T-helper 2 cell treated with Interferon-gamma antibody and Interleukin-4, amounts not matched to agents 5 μg/mL and 100 μg/mL, for 36 hours (primary cell): Measurements from ENCODE around the gene PON2.
"Not testable (repeated sequence)": the region's sequence is repeated elsewhere in the genome, so short reads cannot be mapped to it uniquely, and the experiment has no call there.

Experiments
- DNase-seq: peaks from one replicate; pipeline ENCODE4 v3.0.0; 2021; ENCODE audit warnings: low spot score
- H3K27ac Mint-ChIP-seq: one replicate; pipeline ENCODE4 v1.8.0; 2021; ENCODE audit warnings: mild to moderate bottlenecking, mixed read lengths
- H3K27me3 Mint-ChIP-seq: one replicate; pipeline ENCODE4 v1.8.0; 2021; ENCODE audit warnings: low read depth, mixed read lengths
- H3K36me3 Mint-ChIP-seq: one replicate; pipeline ENCODE4 v1.8.0; 2021; ENCODE audit warnings: low read depth, mixed read lengths
- H3K4me1 Mint-ChIP-seq: one replicate; pipeline ENCODE4 v1.8.0; 2021; ENCODE audit warnings: low read depth, mixed read lengths
- H3K4me3 Mint-ChIP-seq: one replicate; pipeline ENCODE4 v1.8.0; 2022; ENCODE audit warnings: mild to moderate bottlenecking, moderate library complexity, mixed read lengths
- H3K9me3 Mint-ChIP-seq: one replicate; pipeline ENCODE4 v1.8.0; 2021; ENCODE audit warnings: mixed read lengths

Gene PON2

DNA sequence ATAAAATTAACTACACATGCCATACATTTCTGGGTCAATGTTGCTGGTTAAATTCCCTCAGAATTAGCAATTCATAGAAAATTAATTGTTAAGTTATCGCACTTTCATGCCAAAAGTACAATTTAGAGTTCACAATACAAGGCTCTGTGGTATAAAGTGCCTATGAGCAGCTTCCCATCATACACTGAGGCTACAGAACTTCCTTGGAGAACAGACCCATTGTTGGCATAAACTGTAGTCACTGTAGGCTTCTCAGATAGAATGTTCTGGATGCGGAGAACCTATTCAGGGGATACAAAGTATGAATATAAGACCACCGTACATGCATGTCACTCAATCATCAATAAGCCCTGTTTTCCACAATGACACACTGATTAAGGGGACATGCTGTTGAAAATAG is 29.6 kb downstream of the PON2 start:
- H3K27me3 Mint-ChIP-seq, result peaks cover 2% of the 10 kb centered on the region
- no peaks in the 10 kb centered on the region for H3K36me3 Mint-ChIP-seq
- H3K27ac Mint-ChIP-seq, result no peak overlapping the region
- no peaks in the 10 kb centered on the region for H3K4me1 Mint-ChIP-seq
- H3K4me3 Mint-ChIP-seq, result no peak overlapping the region
- H3K9me3 Mint-ChIP-seq, result no peaks in the 10 kb centered on the region
- no peak for DNase-seq

DNA sequence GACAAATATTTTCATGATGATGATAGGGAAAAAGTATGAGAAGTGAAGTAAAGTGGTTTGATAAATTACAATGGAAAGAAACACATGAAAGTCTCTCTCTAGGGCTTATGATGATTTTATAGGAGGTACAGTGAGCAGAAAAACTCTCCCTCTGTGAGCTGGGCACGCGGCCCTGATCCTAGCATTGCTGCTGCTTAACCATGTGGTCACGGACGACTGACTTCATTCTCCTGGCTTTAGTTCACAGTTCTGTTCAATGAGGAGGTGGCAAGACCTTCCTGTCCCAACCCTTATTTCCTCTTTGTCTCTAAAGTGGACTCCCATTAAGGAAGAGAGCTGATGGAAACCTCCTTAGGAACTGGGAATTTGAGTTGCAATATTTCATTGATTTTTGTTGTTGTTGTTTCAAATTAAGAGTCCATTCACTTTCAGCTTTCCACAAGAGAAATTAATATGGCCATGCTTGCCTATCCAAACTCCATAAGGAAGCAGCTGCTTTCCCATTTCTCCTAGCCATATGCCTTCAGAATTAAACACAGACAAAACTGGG is 30.4 kb downstream of the PON2 start:
- Mint-ChIP-seq H3K4me3 (no peak overlapping the region), H3K27me3 (peaks cover 2% of the 10 kb centered on the region), H3K36me3 (no peaks in the 10 kb centered on the region), H3K27ac (no peak overlapping the region), H3K9me3 (no peaks in the 10 kb centered on the region), H3K4me1 (no peaks in the 10 kb centered on the region)
- DNase-seq, result no peak

DNA sequence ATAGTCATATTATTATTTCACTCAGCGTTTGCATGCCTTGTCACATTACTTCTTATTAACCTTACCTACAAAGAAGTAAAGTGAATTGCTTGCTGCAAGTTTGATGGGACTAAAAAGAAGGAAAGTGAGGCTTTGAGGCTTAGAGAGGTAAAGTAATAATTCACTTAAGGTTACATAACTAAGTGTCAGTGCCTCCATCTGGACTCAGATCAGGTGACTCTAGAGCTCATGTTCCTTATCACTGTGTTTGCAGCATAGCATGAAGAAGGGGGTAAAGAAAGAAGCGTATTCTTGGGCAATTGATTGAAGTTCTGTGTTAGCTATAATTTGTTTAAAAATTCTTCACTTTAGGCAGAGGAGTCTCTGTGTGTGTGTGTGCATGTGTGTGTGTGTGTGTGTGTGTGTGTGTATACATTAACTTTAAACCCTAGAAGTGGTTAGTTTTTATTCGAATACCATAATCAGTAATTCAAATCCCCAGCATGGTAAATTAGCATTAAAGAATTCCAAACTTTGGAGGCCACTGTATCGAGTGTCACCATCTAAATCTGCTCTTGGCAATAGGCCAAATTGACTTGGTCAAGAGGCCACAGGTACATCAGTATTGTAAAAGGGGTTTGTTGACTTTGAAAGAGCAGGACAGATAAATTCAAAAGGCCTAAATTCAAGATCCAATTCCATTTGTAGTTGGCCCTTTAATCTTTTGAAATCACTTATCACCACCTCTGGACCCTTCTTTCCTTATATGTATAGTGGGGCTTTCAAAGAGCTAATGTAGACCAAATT is 36.5 kb downstream of the PON2 start:
- Mint-ChIP-seq H3K36me3 (no peaks in the 10 kb centered on the region), H3K4me3 (no peak overlapping the region), H3K9me3 (no peaks in the 10 kb centered on the region), H3K27ac (no peak overlapping the region), H3K27me3 (peaks cover 31% of the 10 kb centered on the region), H3K4me1 (peaks cover 5% of the 10 kb centered on the region)
- DNase-seq, result no peak

DNA sequence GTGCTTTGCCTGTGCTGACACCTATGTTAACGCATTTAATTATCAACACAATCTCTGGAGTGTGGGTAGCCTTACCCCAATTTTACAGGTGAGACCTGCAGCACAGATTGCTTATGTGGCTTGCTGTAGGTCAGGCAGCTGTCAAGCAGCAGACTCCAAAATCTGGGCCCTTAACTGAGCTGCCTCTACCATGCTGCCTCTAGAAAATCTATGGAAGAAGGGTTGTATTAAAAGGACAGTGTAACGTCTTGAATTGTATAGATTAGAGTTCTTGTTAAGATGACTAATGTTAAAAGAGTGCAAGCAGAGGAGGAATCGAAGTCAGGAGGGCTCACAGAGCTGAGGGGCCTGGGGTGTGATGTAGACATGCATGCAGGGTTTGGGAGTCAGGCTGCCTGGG is 37.4 kb downstream of the PON2 start:
- H3K4me1 Mint-ChIP-seq, result peaks cover 5% of the 10 kb centered on the region
- no peak overlapping the region for H3K4me3 Mint-ChIP-seq
- no peak for DNase-seq
- H3K27ac Mint-ChIP-seq, result no peak overlapping the region
- peaks cover 33% of the 10 kb centered on the region for H3K27me3 Mint-ChIP-seq
- no peaks in the 10 kb centered on the region for H3K36me3 Mint-ChIP-seq
- H3K9me3 Mint-ChIP-seq, result no peaks in the 10 kb centered on the region

DNA sequence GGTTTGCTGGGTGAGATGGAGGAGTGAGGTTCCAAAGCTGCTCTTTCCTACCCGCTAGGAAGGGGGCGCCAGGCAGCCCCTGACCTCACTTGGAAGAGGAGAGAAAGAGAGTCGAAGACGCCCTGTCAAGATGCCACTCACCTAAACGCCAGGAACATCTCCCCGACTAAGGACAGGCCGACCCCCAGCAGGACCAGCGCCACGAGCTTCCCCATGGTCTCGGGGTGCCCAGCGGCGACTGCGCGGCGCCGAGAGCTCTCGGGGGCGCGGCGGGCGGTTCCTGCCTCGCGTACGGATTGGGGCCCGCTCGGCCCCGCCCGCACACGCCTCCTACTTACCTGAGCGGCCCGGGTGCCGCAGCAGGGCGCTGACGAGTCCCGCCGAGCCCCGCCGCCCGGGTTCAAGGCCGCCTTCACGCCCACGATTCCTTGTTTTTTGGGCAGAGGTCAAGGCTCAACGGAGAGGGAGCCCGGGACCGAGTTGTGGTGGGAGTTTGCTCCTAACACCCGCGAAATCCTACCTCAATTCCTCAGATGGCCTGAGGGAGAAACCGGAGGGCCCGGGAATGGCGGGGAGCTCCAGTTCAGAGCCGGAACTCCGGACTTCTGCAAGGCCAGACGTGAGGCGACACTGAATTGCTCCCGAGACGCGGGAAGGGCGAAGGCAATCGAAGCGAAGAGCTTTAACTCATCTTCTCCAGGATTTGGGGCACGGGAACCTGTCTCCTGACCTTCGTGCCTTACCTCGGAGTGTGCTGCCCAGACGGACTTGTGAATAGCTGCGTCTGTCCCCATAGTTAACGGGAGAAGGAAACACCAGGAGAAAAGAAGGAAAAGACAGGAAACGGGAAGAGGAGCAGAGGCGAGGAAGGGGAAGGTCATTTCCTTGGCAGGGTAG is 38.4 kb downstream of the PON2 start, which contains the start of gene PON3:
PON3 (minus strand) TSS at position 240 of the 897 bp plus-strand sequence; CDS start at position 215, 25 bp downstream.
- H3K9me3 Mint-ChIP-seq, result no peaks in the 10 kb centered on the region
- DNase-seq, result peak; percentile 15

DNA sequence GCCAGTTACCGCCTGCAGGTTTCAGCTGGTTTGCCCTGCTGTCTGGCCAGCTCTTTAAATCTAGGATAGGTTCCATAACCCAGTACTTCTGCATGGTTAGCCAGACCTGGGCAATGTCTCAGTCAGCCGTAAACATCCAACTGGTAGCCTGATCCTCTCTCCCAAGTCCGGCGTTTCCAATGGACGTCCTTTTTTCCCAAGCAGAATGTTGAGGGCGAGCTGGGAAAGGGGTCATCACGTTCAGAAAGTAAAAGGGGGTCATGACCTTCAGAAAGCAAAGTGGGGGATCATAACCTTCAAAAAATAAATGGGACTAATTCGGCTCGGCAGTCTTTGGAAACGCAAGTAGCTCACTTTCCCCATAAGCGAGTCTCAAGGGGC is 39.1 kb downstream of the PON2 start:
- Mint-ChIP-seq H3K36me3 (no peaks in the 10 kb centered on the region), H3K27me3 (peaks cover 38% of the 10 kb centered on the region), H3K27ac (no peak overlapping the region), H3K4me3 (peak overlapping the region; percentile 67), H3K9me3 (no peaks in the 10 kb centered on the region), H3K4me1 (peaks cover 5% of the 10 kb centered on the region)
- no peak for DNase-seq

More for the DNA sequence above, 38.4 kb downstream of the PON2 start, which contains the start of gene PON3:
- Mint-ChIP-seq H3K4me1 (peaks cover 5% of the 10 kb centered on the region), H3K4me3 (peak within 1 kb of the TSS; percentile 67), H3K27ac (no peak within 1 kb of the TSS), H3K27me3 (peaks cover 37% of the 10 kb centered on the region), H3K36me3 (no peaks in the 10 kb centered on the region)

DNA sequence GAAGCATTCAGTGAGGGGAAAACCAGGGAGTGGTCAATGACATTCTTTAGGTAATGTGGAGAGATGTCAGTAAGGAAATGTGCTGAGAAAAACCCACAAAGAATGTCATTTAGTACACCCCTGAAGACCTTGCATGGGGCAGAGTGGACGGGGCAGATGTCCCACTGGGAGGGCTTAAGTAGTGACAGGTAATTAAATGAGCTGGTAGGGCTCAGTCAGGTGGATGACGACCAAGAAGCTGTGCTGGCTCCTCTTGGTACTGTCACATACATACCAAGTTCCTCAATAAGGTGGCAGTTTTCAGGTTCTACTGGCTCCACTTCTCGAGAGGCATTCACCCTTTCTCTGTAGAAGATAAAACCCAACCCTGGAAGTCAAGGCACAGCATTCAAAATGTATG is 40.5 kb downstream of the PON2 start:
- Mint-ChIP-seq H3K9me3 (no peaks in the 10 kb centered on the region), H3K36me3 (no peaks in the 10 kb centered on the region), H3K27me3 (peaks cover 37% of the 10 kb centered on the region), H3K27ac (no peak overlapping the region), H3K4me3 (no peak overlapping the region), H3K4me1 (peaks cover 5% of the 10 kb centered on the region)
- DNase-seq, result no peak

DNA sequence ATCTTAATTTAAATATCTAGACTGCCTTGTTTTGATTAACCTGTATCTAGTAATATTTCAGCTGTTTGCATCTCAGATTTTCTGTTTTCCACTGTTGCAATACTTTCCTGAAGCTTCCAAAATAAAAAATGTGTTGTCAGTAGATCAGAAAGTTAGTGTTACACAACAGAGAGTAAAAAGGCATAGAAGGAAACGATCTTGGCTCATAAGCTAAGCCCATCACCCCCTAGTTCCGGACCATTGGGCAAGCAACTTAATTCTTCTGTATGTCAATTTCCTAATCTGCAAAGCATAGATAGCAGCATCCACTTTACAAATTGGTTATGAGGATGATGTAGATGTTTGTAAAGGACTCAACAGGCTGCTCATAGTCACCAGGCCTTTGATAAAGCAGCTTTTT is 43.1 kb downstream of the PON2 start:
- H3K36me3 Mint-ChIP-seq, result no peaks in the 10 kb centered on the region
- H3K4me3 Mint-ChIP-seq, result no peak overlapping the region
- DNase-seq, result no peak
- H3K27ac Mint-ChIP-seq, result no peak overlapping the region
- peaks cover 5% of the 10 kb centered on the region for H3K9me3 Mint-ChIP-seq
- H3K27me3 Mint-ChIP-seq, result peaks cover 25% of the 10 kb centered on the region
- peaks cover 2% of the 10 kb centered on the region for H3K4me1 Mint-ChIP-seq

DNA sequence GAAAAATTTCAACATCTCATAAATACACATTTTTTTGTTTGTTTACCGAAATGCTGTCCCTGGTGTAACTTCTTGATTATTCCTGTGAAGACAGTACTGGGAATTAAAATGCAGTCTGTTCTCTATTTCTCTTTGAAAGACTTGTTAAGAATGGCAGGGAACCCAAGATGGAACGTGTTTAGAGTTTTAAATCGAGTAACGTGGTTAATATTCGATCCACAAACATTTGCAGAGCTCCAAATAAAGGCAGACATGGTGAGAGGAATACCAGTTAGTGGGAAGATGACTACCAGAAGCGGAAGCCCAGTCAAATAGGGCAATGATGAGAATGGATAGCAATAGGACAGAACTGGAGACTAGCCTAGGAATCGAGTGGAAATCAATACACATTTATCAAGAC is 45.3 kb downstream of the PON2 start:
- H3K9me3 Mint-ChIP-seq, result peaks cover 5% of the 10 kb centered on the region
- no peak overlapping the region for H3K4me3 Mint-ChIP-seq
- H3K27me3 Mint-ChIP-seq, result peaks cover 14% of the 10 kb centered on the region
- H3K27ac Mint-ChIP-seq, result no peak overlapping the region
- H3K36me3 Mint-ChIP-seq, result no peaks in the 10 kb centered on the region
- H3K4me1 Mint-ChIP-seq, result no peaks in the 10 kb centered on the region
- no peak for DNase-seq

DNA sequence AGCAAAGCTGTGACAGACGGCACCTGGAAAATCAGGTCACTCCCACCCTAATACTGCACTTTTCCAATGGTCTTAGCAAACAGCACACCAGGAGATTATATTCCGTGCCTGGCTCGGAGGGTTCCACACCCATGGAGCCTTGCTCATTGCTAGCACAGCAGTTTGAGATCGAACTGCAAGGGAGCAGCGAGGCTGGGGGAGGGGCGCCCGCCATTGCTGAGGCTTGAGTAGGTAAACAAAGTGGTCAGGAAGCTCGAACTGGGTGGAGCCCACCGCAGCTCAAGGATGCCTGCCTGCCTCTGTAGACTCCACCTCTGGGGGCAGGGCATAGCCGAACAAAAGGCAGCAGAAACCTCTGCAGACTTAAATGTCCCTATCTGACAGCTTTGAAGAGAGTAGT is 55.4 kb downstream of the PON2 start:
- H3K4me1 Mint-ChIP-seq, DNase-seq, H3K36me3 Mint-ChIP-seq, H3K27me3 Mint-ChIP-seq, H3K27ac Mint-ChIP-seq, H3K4me3 Mint-ChIP-seq: not testable (repeated sequence)
- H3K9me3 Mint-ChIP-seq, result peaks cover 11% of the 10 kb centered on the region

DNA sequence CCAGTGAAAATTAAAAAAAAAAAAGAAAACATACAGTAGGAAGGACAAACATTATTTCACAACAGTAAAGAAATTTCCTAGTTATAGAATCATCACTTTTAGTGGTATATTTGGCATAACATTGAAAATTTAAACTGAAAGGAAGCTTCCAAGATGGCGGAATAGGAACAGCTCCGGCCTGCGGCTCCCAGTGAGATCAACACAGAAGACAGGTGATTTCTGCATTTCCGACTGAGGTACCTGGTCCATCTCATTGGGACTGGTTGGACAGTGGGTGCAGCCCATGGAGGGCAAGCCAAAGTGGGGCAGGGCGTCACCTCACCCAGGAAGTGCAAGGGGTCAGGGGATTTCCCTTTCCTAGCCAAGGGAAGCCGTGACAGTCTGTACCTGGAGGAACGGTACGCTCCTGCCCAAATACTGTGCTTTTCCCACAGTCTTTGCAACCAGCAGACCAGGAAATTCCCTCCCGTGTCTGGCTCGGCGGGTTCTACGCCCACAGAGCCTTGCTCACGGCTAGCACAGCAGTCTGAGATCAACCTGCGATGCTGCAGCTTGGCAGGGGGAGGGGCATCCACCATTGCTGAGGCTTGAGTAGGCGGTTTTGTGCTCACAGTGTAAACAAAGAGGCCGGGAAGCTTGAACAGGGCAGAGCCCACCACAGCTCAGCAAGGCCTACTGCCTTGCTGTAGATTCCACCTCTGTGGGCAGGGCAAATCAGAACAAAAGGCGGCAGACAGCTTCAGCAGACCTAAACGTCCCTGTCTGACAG is 58.0 kb downstream of the PON2 start:
- Mint-ChIP-seq H3K4me3 (no peak overlapping the region), H3K4me1 (no peaks in the 10 kb centered on the region), H3K9me3 (peaks cover 8% of the 10 kb centered on the region)

DNA sequence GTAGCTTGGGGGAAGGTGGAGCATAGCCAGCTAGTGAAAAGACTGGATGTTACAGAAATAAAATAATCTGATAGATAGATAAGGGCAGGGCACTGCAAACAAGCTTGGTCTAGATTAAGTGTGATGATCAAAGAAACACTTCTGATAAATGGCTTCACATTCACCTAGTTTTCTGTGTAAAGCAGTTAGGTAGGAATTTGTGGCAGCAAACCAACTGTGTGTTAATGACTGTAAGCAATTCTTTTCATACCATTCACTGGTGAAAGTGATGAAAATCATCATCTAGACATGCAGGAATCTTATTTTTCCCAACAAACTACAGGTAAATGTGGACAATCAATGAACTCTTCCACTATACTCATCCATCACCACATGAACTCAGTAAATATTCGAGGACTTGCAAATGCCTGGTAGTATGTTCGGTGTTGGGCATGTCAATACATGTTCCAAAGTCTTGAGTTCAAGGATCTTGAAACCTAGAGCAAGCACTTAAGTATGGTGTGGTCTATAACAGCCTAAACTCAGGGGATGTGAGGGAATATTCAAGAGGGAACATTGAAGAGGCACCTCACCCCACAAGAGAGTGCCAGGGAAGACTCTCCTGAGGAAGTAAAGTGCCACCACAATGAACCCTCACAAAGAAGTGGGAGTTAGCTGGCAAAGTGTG is 59.1 kb downstream of the PON2 start:
- DNase-seq, result no peak
- Mint-ChIP-seq H3K9me3 (no peaks in the 10 kb centered on the region), H3K4me3 (no peak overlapping the region), H3K36me3 (no peaks in the 10 kb centered on the region), H3K27ac (no peak overlapping the region), H3K27me3 (no peaks in the 10 kb centered on the region), H3K4me1 (no peaks in the 10 kb centered on the region)

More for the DNA sequence above, 58.0 kb downstream of the PON2 start:
- no peak for DNase-seq
- Mint-ChIP-seq H3K27ac (no peak overlapping the region), H3K36me3 (no peaks in the 10 kb centered on the region), H3K27me3 (no peaks in the 10 kb centered on the region)

DNA sequence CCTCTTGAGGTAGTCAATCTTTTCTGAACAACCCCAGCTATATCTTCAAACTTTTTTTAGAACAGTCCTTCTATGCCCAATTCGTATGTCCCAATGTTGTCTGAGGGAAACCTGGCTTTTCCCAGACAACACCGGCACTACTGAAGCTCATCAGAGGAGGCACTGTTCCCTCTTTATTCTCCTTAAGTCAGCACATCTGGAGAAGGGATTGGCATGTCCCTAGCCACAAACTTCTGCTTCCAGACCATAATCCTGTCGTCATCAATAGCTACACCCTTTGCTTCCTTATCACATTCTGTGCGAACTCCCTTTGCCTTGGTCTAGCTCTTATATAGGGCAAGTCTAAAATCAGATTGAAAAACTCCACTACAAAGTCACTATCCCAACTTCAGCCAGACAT is 61.5 kb downstream of the PON2 start:
- no peak overlapping the region for H3K27ac Mint-ChIP-seq
- H3K27me3 Mint-ChIP-seq, result peaks cover 2% of the 10 kb centered on the region
- H3K36me3 Mint-ChIP-seq, result no peaks in the 10 kb centered on the region
- H3K4me3 Mint-ChIP-seq, result no peak overlapping the region
- no peaks in the 10 kb centered on the region for H3K9me3 Mint-ChIP-seq
- no peaks in the 10 kb centered on the region for H3K4me1 Mint-ChIP-seq
- DNase-seq, result no peak
